DOHH2 (cell line): Measurements from ENCODE around the gene TFDP1.

ENCODE experiments used
- H3F3A ChIP-seq: fragments of 200-600 bp; sonication (generic), shearing (Covaris generic); 2 replicates; pipeline ENCODE4 v1.6.0; 2016; ENCODE audit warnings: antibody characterized with exemption, mild to moderate bottlenecking; ENCODE audit not compliant: control insufficient read depth, insufficient read depth
- H3K27ac ChIP-seq: fragments of 200-600 bp; sonication (generic); 2 replicates; pipeline ENCODE4 v1.5.1; 2014; ENCODE audit warnings: low read depth, mild to moderate bottlenecking, low read length, moderate library complexity
- H3K27me3 ChIP-seq: fragments of 200-600 bp; sonication (generic); 2 replicates; pipeline ENCODE4 v1.6.1; 2014; ENCODE audit warnings: mild to moderate bottlenecking, low read length, mixed read lengths; ENCODE audit not compliant: control insufficient read depth
- H3K36me3 ChIP-seq: fragments of 200-600 bp; sonication (generic); 2 replicates; pipeline ENCODE4 v1.6.1; 2014; ENCODE audit warnings: mild to moderate bottlenecking, low read length, moderate library complexity, mixed read lengths; ENCODE audit not compliant: control insufficient read depth
- H3K4me1 ChIP-seq: fragments of 200-600 bp; sonication (generic); 2 replicates; pipeline ENCODE4 v1.6.1; 2014; ENCODE audit warnings: mild to moderate bottlenecking, low read length, mixed read lengths; ENCODE audit not compliant: control insufficient read depth
- H3K4me2 ChIP-seq: fragments of 200-600 bp; sonication (generic); 2 replicates; pipeline ENCODE4 v1.6.0; 2014; ENCODE audit warnings: mild to moderate bottlenecking, low read length, moderate library complexity
- H3K4me3 ChIP-seq: fragments of 200-600 bp; sonication (generic); 2 replicates; pipeline ENCODE4 v1.5.1; 2014; ENCODE audit warnings: mild to moderate bottlenecking, low read length, mixed read lengths
- H3K79me2 ChIP-seq: fragments of 200-600 bp; sonication (generic); 2 replicates; pipeline ENCODE4 v1.6.1; 2014; ENCODE audit warnings: mild to moderate bottlenecking, low read length, mixed read lengths; ENCODE audit not compliant: control insufficient read depth
- H3K9me2 ChIP-seq: fragments of 200-600 bp; sonication (generic); replicated peaks from 2 replicates; pipeline ENCODE4 v1.6.1; 2014; ENCODE audit warnings: mild to moderate bottlenecking, low read length, mixed read lengths; ENCODE audit not compliant: control insufficient read depth
- H3K9me3 ChIP-seq: fragments of 200-600 bp; sonication (generic); 2 replicates; pipeline ENCODE4 v1.6.1; 2014; ENCODE audit warnings: antibody characterized with exemption, low read length, mixed read lengths; ENCODE audit not compliant: control insufficient read depth, insufficient read depth
- H4K20me1 ChIP-seq: fragments of 200-600 bp; sonication (generic); 2 replicates; pipeline ENCODE4 v1.6.0; 2014; ENCODE audit warnings: low read depth, mild to moderate bottlenecking, antibody characterized with exemption, low read length, moderate library complexity; ENCODE audit not compliant: control insufficient read depth, insufficient read depth
- CTCF ChIP-seq: fragments of 200-600 bp; sonication (generic); IDR thresholded peaks from one replicate; pipeline ENCODE4 v1.5.1; 2014; ENCODE audit warnings: antibody characterized with exemption, mild to moderate bottlenecking, low read depth, low read length; ENCODE audit not compliant: poor library complexity, severe bottlenecking
- EZH2phosphoT487 ChIP-seq: fragments of 200-600 bp; sonication (generic); IDR thresholded peaks from 2 replicates; pipeline ENCODE4 v1.6.1; 2017; ENCODE audit warnings: borderline replicate concordance, mild to moderate bottlenecking, antibody characterized with exemption, low read length, moderate library complexity, mixed read lengths

The TFDP1 gene

GRCh38 chr13:113565526-113566226, 18.9 kb upstream of the TFDP1 start:
- no peaks in the 10 kb centered on the region for H3K36me3 ChIP-seq
- no peaks in the 10 kb centered on the region for H3K79me2 ChIP-seq
- H3F3A ChIP-seq = no peaks in the 10 kb centered on the region
- no peaks in the 10 kb centered on the region for H3K9me2 ChIP-seq
- H3K4me3 ChIP-seq = no peak overlapping the region
- no peaks in the 10 kb centered on the region for H3K4me1 ChIP-seq
- TF ChIP-seq EZH2phosphoT487 (no peak), CTCF (no peak)
- no peaks in the 10 kb centered on the region for H3K9me3 ChIP-seq
- H4K20me1 ChIP-seq = no peaks in the 10 kb centered on the region
- no peak overlapping the region for H3K27ac ChIP-seq
- H3K4me2 ChIP-seq = no peak overlapping the region
- peaks cover 11% of the 10 kb centered on the region for H3K27me3 ChIP-seq

GRCh38 chr13:113566227-113566561, 18.4 kb upstream of the TFDP1 start:
- H4K20me1 ChIP-seq = no peaks in the 10 kb centered on the region
- no peak for TF ChIP-seq CTCF
- no peak for TF ChIP-seq EZH2phosphoT487
- H3K9me3 ChIP-seq = no peaks in the 10 kb centered on the region
- no peak overlapping the region for H3K27ac ChIP-seq
- H3K27me3 ChIP-seq = peaks cover 11% of the 10 kb centered on the region
- H3K4me3 ChIP-seq = no peak overlapping the region
- no peak overlapping the region for H3K4me2 ChIP-seq
- H3F3A ChIP-seq = no peaks in the 10 kb centered on the region
- H3K4me1 ChIP-seq = no peaks in the 10 kb centered on the region
- H3K79me2 ChIP-seq = no peaks in the 10 kb centered on the region
- no peaks in the 10 kb centered on the region for H3K9me2 ChIP-seq
- H3K36me3 ChIP-seq = no peaks in the 10 kb centered on the region

GRCh38 chr13:113567681-113568080, 16.9 kb upstream of the TFDP1 start:
- peaks cover 11% of the 10 kb centered on the region for H3K27me3 ChIP-seq
- H3K36me3 ChIP-seq = no peaks in the 10 kb centered on the region
- H3F3A ChIP-seq = no peaks in the 10 kb centered on the region
- TF ChIP-seq CTCF = no peak
- no peak for TF ChIP-seq EZH2phosphoT487
- no peak overlapping the region for H3K4me3 ChIP-seq
- H3K9me3 ChIP-seq = no peaks in the 10 kb centered on the region
- H4K20me1 ChIP-seq = no peaks in the 10 kb centered on the region
- H3K27ac ChIP-seq = no peak overlapping the region
- no peaks in the 10 kb centered on the region for H3K9me2 ChIP-seq
- H3K79me2 ChIP-seq = no peaks in the 10 kb centered on the region
- H3K4me1 ChIP-seq = no peaks in the 10 kb centered on the region
- no peak overlapping the region for H3K4me2 ChIP-seq
